ENCODE results near the gene RAP1GAP. TPM values are rescaled to one million over a fixed set of nuclear protein-coding genes. Genes with fewer than 3 reads are reported as not detected.

The RAP1GAP gene
- total RNA-seq, 1 experiment from 2014 or later, result 7.2 TPM

DNA sequence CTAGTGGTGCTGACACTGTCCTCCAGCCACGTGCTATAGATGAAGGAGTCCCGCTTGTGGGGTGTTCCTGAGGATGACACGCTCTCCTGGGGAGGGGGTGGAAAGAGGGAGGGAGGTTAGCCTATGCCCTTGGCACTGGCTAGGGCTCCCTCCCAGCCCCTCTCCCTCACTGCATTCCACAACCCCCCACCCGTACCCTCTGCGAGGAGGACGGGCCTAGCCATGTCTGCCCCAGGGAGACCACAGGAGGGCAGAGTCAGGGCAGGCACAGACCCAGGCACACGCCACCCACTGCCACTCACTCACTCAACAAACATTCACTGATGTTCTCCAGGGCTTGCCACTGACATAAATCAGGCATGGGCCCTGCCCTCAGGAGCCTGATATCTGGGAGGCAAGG is 70.7 kb downstream of the RAP1GAP start:
- CTCF ChIA-PET, result no interaction called here
- Histone ChIP-seq H3K9me3 (no peaks in the 10 kb centered on the region), H3K4me3 (ENCODE audit: low read depth, low read length) (no peak overlapping the region), H3K4me1 (no peaks in the 10 kb centered on the region), H3K36me3 (ENCODE audit: control insufficient read depth, insufficient read depth, low read length) (no peaks in the 10 kb centered on the region), H3K27me3 (replicated peaks; ENCODE audit: control insufficient read depth, insufficient read depth, low read length) (no peaks in the 10 kb centered on the region)
- DNase-seq, result no peak
- POLR2A ChIA-PET, result no interaction called here
- intact Hi-C loops (cut with micrococcal nuclease; ENCODE audit: unreplicated experiment), result no loop called here
- Mint-ChIP-seq H3K4me3 (ENCODE audit: unreplicated experiment) (no peak overlapping the region), H3K36me3 (ENCODE audit: insufficient read depth, unreplicated experiment) (no peaks in the 10 kb centered on the region), H3K4me1 (ENCODE audit: low read depth, unreplicated experiment) (no peaks in the 10 kb centered on the region), H3K9me3 (ENCODE audit: unreplicated experiment) (no peaks in the 10 kb centered on the region), H3K27me3 (ENCODE audit: insufficient read depth, unreplicated experiment) (no peaks in the 10 kb centered on the region), H3K27ac (ENCODE audit: unreplicated experiment) (no peak overlapping the region)
- no TSS peak for BruUV-seq (replicated peaks)
- TF ChIP-seq, protein P1, sequence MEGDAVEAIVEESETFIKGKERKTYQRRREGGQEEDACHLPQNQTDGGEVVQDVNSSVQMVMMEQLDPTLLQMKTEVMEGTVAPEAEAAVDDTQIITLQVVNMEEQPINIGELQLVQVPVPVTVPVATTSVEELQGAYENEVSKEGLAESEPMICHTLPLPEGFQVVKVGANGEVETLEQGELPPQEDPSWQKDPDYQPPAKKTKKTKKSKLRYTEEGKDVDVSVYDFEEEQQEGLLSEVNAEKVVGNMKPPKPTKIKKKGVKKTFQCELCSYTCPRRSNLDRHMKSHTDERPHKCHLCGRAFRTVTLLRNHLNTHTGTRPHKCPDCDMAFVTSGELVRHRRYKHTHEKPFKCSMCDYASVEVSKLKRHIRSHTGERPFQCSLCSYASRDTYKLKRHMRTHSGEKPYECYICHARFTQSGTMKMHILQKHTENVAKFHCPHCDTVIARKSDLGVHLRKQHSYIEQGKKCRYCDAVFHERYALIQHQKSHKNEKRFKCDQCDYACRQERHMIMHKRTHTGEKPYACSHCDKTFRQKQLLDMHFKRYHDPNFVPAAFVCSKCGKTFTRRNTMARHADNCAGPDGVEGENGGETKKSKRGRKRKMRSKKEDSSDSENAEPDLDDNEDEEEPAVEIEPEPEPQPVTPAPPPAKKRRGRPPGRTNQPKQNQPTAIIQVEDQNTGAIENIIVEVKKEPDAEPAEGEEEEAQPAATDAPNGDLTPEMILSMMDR (IDR thresholded peaks at IDR 0.05; ENCODE audit: insufficient read depth in 1 of 2, low read depth in 1 of 2, low read length in 1 of 2, severe bottlenecking in 1 of 2, unreplicated experiment in 1 of 2), result no peak

DNA sequence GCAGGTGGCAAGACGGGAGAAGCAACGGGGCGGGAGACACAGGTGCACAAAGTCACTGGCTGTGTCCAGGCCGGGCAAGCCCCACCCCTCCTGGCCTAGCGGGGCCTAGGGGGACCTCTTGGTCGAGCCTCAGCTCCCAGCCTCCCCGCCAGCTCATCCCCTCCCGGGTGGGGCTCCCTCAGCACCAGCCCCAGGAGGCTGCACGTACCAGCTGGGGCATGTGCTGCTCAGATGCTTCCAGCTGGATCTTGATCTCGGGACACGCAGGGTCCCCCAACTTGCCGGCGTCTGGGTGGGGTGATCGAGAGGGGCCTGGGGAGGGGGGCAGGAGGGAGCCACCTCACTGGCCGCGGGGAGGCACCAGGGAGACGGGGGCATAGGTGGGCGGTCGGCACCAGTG is 71.4 kb downstream of the RAP1GAP start:
- DNase-seq, result no peak
- no peak overlapping the region for H3K4me3 ChIP-seq (ENCODE audit: low read depth, low read length)
- Mint-ChIP-seq H3K4me1 (ENCODE audit: low read depth, unreplicated experiment) (no peaks in the 10 kb centered on the region), H3K36me3 (ENCODE audit: insufficient read depth, unreplicated experiment) (no peaks in the 10 kb centered on the region), H3K9me3 (ENCODE audit: unreplicated experiment) (no peaks in the 10 kb centered on the region), H3K27me3 (ENCODE audit: insufficient read depth, unreplicated experiment) (no peaks in the 10 kb centered on the region), H3K4me3 (ENCODE audit: unreplicated experiment) (no peak overlapping the region), H3K27ac (ENCODE audit: unreplicated experiment) (no peak overlapping the region)
- CTCF ChIA-PET, result no interaction called here
- no TSS peak for BruUV-seq (replicated peaks)
- no peaks in the 10 kb centered on the region for H3K27me3 ChIP-seq (replicated peaks; ENCODE audit: control insufficient read depth, insufficient read depth, low read length)
- H3K36me3 ChIP-seq (ENCODE audit: control insufficient read depth, insufficient read depth, low read length), result no peaks in the 10 kb centered on the region
- no peaks in the 10 kb centered on the region for H3K4me1 ChIP-seq
- H3K9me3 ChIP-seq, result no peaks in the 10 kb centered on the region
- intact Hi-C loops (cut with micrococcal nuclease; ENCODE audit: unreplicated experiment), result no loop called here
- POLR2A ChIA-PET, result no interaction called here
- TF ChIP-seq, protein P1 (IDR thresholded peaks at IDR 0.05; ENCODE audit: insufficient read depth in 1 of 2, low read depth in 1 of 2, low read length in 1 of 2, severe bottlenecking in 1 of 2, unreplicated experiment in 1 of 2), result no peak

- no peak overlapping the region for H3K4me3 Mint-ChIP-seq (ENCODE audit: unreplicated experiment)
- no peaks in the 10 kb centered on the region for H3K4me1 Mint-ChIP-seq (ENCODE audit: low read depth, unreplicated experiment)
Observed at GRCh38 chr1:21596628-21597027, 72.5 kb downstream of the RAP1GAP start.

More at GRCh38 chr1:21596628-21597027, 72.5 kb downstream of the RAP1GAP start:
- no TSS peak for BruUV-seq (replicated peaks)
- no peak for DNase-seq
- intact Hi-C loops (cut with micrococcal nuclease; ENCODE audit: unreplicated experiment), result no loop called here
- H3K36me3 ChIP-seq (ENCODE audit: control insufficient read depth, insufficient read depth, low read length), result no peaks in the 10 kb centered on the region
- no peaks in the 10 kb centered on the region for H3K4me1 ChIP-seq
- H3K9me3 ChIP-seq, result no peaks in the 10 kb centered on the region
- no peak overlapping the region for H3K4me3 ChIP-seq (ENCODE audit: low read depth, low read length)
- H3K27me3 ChIP-seq (replicated peaks; ENCODE audit: control insufficient read depth, insufficient read depth, low read length), result no peaks in the 10 kb centered on the region
- POLR2A ChIA-PET, result no interaction called here
- TF ChIP-seq, protein P1 (IDR thresholded peaks at IDR 0.05; ENCODE audit: insufficient read depth in 1 of 2, low read depth in 1 of 2, low read length in 1 of 2, severe bottlenecking in 1 of 2, unreplicated experiment in 1 of 2), result no peak
- H3K9me3 Mint-ChIP-seq (ENCODE audit: unreplicated experiment), result no peaks in the 10 kb centered on the region
- CTCF ChIA-PET, result no interaction called here
- H3K27me3 Mint-ChIP-seq (ENCODE audit: insufficient read depth, unreplicated experiment), result no peaks in the 10 kb centered on the region
- H3K27ac Mint-ChIP-seq (ENCODE audit: unreplicated experiment), result no peak overlapping the region
- no peaks in the 10 kb centered on the region for H3K36me3 Mint-ChIP-seq (ENCODE audit: insufficient read depth, unreplicated experiment)
